ENCODE data around the gene TAF1C.

Gene TAF1C

DNA sequence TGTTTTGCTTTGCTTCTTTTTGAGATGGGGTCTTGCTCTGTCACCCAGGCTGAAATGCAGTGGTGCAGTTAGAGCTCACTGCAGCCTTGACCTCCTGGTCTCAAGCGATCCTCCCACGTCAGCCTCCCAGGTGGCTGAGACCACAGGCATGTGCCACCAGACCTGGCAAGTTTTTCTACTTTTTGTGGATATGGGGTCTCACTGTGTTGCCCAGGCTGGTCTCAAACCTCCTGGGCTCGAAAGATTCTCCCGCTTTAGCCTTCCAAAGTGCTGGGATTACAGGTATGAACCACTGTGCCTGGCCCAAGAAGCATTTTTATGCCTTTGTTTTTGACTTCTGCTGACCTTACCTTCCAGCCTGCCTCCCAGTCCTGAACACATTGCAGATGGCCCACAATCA, 31.6 kb downstream of the TAF1C start:
- no peak for DNase-seq

DNA sequence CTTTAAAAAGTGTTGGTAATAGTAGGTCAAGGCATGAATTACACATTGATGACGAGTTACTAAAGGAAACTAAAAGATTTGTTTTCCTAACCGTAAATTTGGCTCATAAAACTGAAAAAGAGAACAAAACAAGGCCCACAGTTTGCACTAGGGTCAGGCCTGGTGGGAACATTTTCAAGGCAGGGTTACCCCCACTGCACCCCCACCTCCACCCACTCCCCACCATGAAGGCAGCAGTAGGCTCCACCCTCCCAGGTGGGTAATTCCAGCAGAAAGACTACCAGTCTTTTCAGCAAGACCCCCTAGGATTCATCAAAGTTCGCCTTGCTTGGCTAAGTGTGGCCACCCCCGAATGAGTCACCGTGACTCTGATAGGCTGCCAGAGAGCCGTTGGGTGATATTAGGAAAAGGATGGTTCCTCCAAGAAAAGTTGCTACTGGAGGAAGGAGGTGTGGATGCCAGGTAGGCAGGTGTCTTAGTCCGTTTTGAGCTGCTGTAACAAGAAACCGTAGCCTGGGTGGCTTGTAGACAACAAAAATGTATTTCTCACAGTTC, 33.1 kb downstream of the TAF1C start:
- H4K20me1 ChIP-seq (ENCODE audit: insufficient read depth, low read length), result no peaks in the 10 kb centered on the region
- H3K4me3 ChIP-seq (ENCODE audit: low read depth in 1 of 2, low read length in 2 of 2), result no peak overlapping the region
- H3K79me2 ChIP-seq (ENCODE audit: insufficient read depth, low read length), result no peaks in the 10 kb centered on the region
- H3K4me2 ChIP-seq (ENCODE audit: insufficient read depth, low read length), result no peak overlapping the region
- H2AFZ ChIP-seq (ENCODE audit: low read depth, low read length), result no peak overlapping the region
- TF ChIP-seq, protein P1, sequence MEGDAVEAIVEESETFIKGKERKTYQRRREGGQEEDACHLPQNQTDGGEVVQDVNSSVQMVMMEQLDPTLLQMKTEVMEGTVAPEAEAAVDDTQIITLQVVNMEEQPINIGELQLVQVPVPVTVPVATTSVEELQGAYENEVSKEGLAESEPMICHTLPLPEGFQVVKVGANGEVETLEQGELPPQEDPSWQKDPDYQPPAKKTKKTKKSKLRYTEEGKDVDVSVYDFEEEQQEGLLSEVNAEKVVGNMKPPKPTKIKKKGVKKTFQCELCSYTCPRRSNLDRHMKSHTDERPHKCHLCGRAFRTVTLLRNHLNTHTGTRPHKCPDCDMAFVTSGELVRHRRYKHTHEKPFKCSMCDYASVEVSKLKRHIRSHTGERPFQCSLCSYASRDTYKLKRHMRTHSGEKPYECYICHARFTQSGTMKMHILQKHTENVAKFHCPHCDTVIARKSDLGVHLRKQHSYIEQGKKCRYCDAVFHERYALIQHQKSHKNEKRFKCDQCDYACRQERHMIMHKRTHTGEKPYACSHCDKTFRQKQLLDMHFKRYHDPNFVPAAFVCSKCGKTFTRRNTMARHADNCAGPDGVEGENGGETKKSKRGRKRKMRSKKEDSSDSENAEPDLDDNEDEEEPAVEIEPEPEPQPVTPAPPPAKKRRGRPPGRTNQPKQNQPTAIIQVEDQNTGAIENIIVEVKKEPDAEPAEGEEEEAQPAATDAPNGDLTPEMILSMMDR (IDR thresholded peaks at IDR 0.05; ENCODE audit: borderline replicate concordance, extremely low read depth, low read length, poor library complexity, severe bottlenecking), result no peak
- no peak for TF ChIP-seq EZH2 (IDR thresholded peaks at IDR 0.05; ENCODE audit: borderline replicate concordance, low read depth, low read length, severe bottlenecking)
- DNase-seq (no peak), ATAC-seq (ENCODE audit: insufficient read depth, low read depth) (no peak)
- H3K36me3 ChIP-seq (ENCODE audit: insufficient read depth, low read length), result no peaks in the 10 kb centered on the region
- H3K9me3 ChIP-seq (ENCODE audit: insufficient read depth, low read length, severe bottlenecking), result no peaks in the 10 kb centered on the region
- H3K27me3 ChIP-seq (ENCODE audit: insufficient read depth, low read length, poor library complexity), result no peaks in the 10 kb centered on the region
- no peak overlapping the region for H3K9ac ChIP-seq (ENCODE audit: low read depth, low read length)
- no peaks in the 10 kb centered on the region for H3K4me1 ChIP-seq (ENCODE audit: insufficient read depth, low read length)
- H3K27ac ChIP-seq (ENCODE audit: low read length), result no peak overlapping the region

More for the DNA sequence above, 31.6 kb downstream of the TAF1C start:
- Histone ChIP-seq H3K4me1 (ENCODE audit: insufficient read depth, low read length) (no peaks in the 10 kb centered on the region), H4K20me1 (ENCODE audit: insufficient read depth, low read length) (no peaks in the 10 kb centered on the region), H3K79me2 (ENCODE audit: insufficient read depth, low read length) (no peaks in the 10 kb centered on the region), H3K27ac (ENCODE audit: low read length) (no peak overlapping the region), H3K36me3 (ENCODE audit: insufficient read depth, low read length) (no peaks in the 10 kb centered on the region), H3K4me2 (ENCODE audit: insufficient read depth, low read length) (no peak overlapping the region), H2AFZ (ENCODE audit: low read depth, low read length) (no peak overlapping the region), H3K9ac (ENCODE audit: low read depth, low read length) (no peak overlapping the region), H3K27me3 (ENCODE audit: insufficient read depth, low read length, poor library complexity) (no peaks in the 10 kb centered on the region), H3K9me3 (ENCODE audit: insufficient read depth, low read length, severe bottlenecking) (no peaks in the 10 kb centered on the region), H3K4me3 (ENCODE audit: low read depth in 1 of 2, low read length in 2 of 2) (no peak overlapping the region)
- ATAC-seq (ENCODE audit: insufficient read depth, low read depth), result no peak
- TF ChIP-seq, protein P1 (IDR thresholded peaks at IDR 0.05; ENCODE audit: borderline replicate concordance, extremely low read depth, low read length, poor library complexity, severe bottlenecking), result no peak
- no peak for TF ChIP-seq EZH2 (IDR thresholded peaks at IDR 0.05; ENCODE audit: borderline replicate concordance, low read depth, low read length, severe bottlenecking)

DNA sequence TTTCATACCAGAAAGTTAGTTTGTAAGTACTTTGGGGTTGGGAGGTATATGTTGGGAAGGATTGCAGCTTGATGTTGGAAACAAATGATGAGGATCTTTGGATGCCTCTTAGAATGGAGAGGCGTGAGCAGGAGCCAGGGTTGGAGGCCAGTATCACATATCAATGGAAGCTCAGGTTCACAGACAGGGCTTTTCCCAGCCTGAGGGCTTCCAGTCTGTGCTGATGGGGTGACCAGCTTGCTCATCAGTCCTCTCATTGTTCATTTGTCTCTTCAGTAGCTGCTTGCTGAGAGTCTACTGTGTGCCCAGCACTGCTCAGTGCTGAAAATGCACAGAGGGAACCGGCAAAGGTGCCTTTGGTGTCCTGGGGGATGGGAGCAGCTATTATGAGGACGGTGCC, 35.9 kb downstream of the TAF1C start:
- Histone ChIP-seq H3K4me2 (ENCODE audit: insufficient read depth, low read length) (no peak overlapping the region), H2AFZ (ENCODE audit: low read depth, low read length) (no peak overlapping the region), H3K27ac (ENCODE audit: low read length) (no peak overlapping the region), H3K27me3 (ENCODE audit: insufficient read depth, low read length, poor library complexity) (no peaks in the 10 kb centered on the region), H4K20me1 (ENCODE audit: insufficient read depth, low read length) (no peaks in the 10 kb centered on the region; the same call in 1 of the 2 replicates), H3K4me1 (ENCODE audit: insufficient read depth, low read length) (no peaks in the 10 kb centered on the region), H3K79me2 (ENCODE audit: insufficient read depth, low read length) (no peaks in the 10 kb centered on the region), H3K36me3 (ENCODE audit: insufficient read depth, low read length) (no peaks in the 10 kb centered on the region), H3K9ac (ENCODE audit: low read depth, low read length) (no peak overlapping the region), H3K4me3 (ENCODE audit: low read depth in 1 of 2, low read length in 2 of 2) (no peak overlapping the region), H3K9me3 (ENCODE audit: insufficient read depth, low read length, severe bottlenecking) (no peaks in the 10 kb centered on the region)
- DNase-seq (no peak), ATAC-seq (ENCODE audit: insufficient read depth, low read depth) (no peak)
- TF ChIP-seq, protein P1 (IDR thresholded peaks at IDR 0.05; ENCODE audit: borderline replicate concordance, extremely low read depth, low read length, poor library complexity, severe bottlenecking), result no peak
- no peak for TF ChIP-seq EZH2 (IDR thresholded peaks at IDR 0.05; ENCODE audit: borderline replicate concordance, low read depth, low read length, severe bottlenecking)

Data from DND-41 (cell line).